ENCODE results near the gene AKNAD1. TPM values are rescaled to one million over a fixed set of nuclear protein-coding genes. Genes with fewer than 3 reads are reported as not detected.
"Not testable (repeated sequence)": the region's sequence is repeated elsewhere in the genome, so short reads cannot be mapped to it uniquely, and the experiment has no call there.

The AKNAD1 gene
- total RNA-seq, 1 donor: 0.81 TPM

GRCh38 chr1:108791790-108792189 lies 65.1 kb downstream of the AKNAD1 start:
- no peak for DNase-seq (ENCODE audit: low read depth in 2 of 3, low spot score in 2 of 3)

DNA sequence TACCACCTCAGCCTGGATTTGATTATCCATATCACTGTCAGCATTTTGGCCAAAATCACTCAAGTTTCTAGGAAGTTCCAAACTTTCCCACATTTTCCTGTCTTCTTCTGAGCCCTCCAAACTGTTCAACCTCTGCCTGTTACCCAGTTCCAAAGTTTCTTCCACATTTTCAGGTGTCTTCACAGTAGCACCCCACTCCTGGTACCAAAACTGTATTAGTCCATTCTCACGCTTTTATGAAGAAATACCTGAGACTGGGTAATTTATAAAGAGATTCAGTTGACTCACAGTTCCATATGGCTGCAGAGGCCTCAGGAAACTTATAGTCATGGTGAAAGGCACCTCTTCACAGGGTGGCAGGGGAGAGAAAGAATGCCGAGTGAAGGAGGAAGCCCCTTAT lies 71.0 kb downstream of the AKNAD1 start:
- DNase-seq (ENCODE audit: low read depth in 2 of 3, low spot score in 2 of 3): no peak

- peak in 1 of 3 donors; percentile 35 for DNase-seq (ENCODE audit: low read depth in 2 of 3, low spot score in 2 of 3)
These were observed 71.6 kb downstream of the AKNAD1 start for GRCh38 chr1:108785264-108785663.

DNA sequence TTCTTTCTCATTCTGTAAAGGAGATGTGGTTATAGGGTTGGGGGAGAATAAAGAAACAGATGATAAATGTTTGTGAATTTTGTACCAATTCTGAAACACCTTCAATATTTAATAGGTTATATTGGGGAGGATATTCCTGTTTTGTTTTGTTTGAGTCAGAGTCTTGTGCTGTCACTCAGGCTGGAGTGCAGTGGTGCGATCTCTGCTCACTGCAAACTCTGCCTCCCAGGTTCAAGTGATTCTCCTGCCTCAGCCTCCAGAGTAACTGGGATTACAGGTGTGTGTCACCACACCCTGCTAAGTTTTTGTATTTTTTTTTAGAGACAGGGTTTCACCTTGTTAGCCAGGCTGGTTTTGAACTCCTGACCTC lies 75.3 kb downstream of the AKNAD1 start:
- not testable (repeated sequence) for DNase-seq (ENCODE audit: low read depth in 2 of 3, low spot score in 2 of 3)

DNA sequence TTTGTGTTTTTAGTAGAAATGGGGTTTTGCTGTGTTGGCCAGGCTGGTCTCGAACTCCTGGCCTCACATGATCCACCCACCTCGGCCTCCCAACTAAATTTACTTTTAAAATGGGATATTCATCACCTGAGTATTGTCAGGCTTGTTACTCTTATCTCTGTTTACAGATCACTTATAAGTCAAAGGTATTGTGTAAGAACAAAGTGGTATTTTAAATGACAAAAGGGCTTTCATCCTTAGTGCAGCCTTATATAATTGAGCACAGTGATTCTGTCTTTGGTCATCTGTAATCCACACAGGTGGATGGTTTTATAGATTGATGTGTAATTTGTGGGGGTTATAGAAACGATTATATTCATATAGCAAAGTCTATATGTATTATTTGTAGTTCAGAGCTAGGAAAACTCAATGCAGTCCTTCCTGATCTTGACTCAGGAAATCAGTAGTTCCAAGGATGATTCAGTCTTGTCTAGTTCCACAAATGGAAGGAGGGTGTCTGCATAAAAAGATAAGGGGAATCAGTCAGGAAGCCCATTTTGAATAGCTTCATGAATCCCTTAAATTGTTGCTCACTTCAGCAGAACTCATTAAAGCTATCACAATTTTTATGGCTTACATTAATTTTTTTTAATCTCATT lies 75.8 kb downstream of the AKNAD1 start:
- DNase-seq (ENCODE audit: low read depth in 2 of 3, low spot score in 2 of 3): no peak

GRCh38 chr1:108779455-108779854 lies 77.4 kb downstream of the AKNAD1 start:
- DNase-seq (ENCODE audit: low read depth in 2 of 3, low spot score in 2 of 3): no peak

DNA sequence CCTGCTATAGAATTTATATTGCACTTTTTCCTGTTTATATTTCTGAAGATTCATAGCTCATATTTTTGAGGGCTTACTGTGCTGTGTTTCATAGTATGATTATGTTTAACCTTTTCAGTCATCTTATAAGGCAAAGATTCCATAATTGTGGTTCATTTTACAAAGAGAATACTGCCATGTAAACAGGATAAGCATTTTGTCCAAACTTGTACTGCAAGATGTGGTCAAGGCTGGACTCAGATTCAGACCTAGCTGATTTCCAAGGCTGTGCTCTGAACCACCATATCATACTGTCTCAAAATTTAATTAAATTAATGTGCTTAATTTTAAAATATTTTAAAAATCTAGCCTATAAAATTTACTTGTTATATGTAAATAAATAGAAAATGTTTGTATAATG lies 79.1 kb downstream of the AKNAD1 start:
- DNase-seq (ENCODE audit: low read depth in 2 of 3, low spot score in 2 of 3): no peak

DNA sequence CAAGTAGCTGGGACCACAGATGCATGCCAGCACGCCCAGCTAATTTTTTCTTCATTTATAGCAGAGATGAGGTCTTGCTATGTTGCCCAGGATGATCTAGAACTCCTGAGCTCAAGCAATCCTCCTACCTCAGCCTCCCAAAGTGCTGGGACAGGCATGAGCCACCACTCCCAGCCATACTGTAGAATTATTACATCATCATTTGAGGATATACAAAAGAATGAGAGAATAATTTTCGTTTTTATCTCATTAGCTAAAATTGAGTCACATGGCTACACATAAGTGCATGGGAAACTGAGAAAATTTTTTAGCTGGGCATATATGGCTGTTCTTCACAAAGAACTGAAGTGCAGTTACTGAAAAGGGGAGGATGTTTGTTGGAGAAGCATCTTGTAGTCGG lies 89.2 kb downstream of the AKNAD1 start:
- DNase-seq (ENCODE audit: low read depth in 2 of 3, low spot score in 2 of 3): no peak

- DNase-seq (ENCODE audit: low read depth in 2 of 3, low spot score in 2 of 3): no peak
These were observed 89.8 kb downstream of the AKNAD1 start for GRCh38 chr1:108767115-108767514.

Other genes with a start within 250 kb of the AKNAD1 start
- 23.7 TPM for gene HENMT1, start 196.0 kb downstream of the AKNAD1 start, total RNA-seq
- gene PRPF38B, start 164.8 kb downstream of the AKNAD1 start, total RNA-seq: 31.0 TPM
- gene FNDC7, start 144.2 kb downstream of the AKNAD1 start, total RNA-seq: under 0.01 TPM
- gene STXBP3, start 110.4 kb downstream of the AKNAD1 start, total RNA-seq: 19.9 TPM
- gene GPSM2, start 19.9 kb upstream of the AKNAD1 start, total RNA-seq: 24.2 TPM
- gene CLCC1, start 106.4 kb upstream of the AKNAD1 start, total RNA-seq: 13.7 TPM
- 8.3 TPM for gene WDR47, start 185.0 kb upstream of the AKNAD1 start, total RNA-seq
- 2.2 TPM for gene TAF13, start 218.9 kb upstream of the AKNAD1 start, total RNA-seq
- 14.8 TPM for gene TMEM167B, start 233.7 kb upstream of the AKNAD1 start, total RNA-seq